Peyer's patch (tissue), 4 donors: ENCODE data around the gene SHB.

ENCODE experiments used
- CTCF ChIP-seq, 6 experiments: fragments of 450-650 bp in 4 of 6; fragments of 200-600 bp in 2 of 6; sonication (generic) in 1 of 6; IDR thresholded peaks; one replicate each; pipeline ENCODE4 v1.5.1; 2017 to 2019; ENCODE audit warnings: antibody characterized with exemption in 6 of 6, mild to moderate bottlenecking in 3 of 6, moderate library complexity in 1 of 6
- POLR2A ChIP-seq, 2 donors: fragments of 450-650 bp; IDR thresholded peaks; one replicate each; pipeline ENCODE4 v1.5.1; 2017; ENCODE audit warnings: antibody characterized with exemption in 2 of 2, mild to moderate bottlenecking in 2 of 2, moderate library complexity in 2 of 2

- TF ChIP-seq CTCF (IDR thresholded peaks at IDR 0.05) (no peak), POLR2A (IDR thresholded peaks at IDR 0.05) (peak in 1 of 2 donors; percentile 41)
Measured at GRCh38 chr9:38066914-38067858, 1.8 kb downstream of the SHB start.
